Loucy (cell line): ENCODE measurements around the gene SLC50A1.

Source experiments
- H2AFZ ChIP-seq: fragments of 200-600 bp; sonication (generic); 2 replicates; pipeline ENCODE4 v1.6.0; 2016; ENCODE audit warnings: antibody characterized with exemption, mild to moderate bottlenecking, low read length, moderate library complexity
- H3F3A ChIP-seq: fragments of 200-600 bp; 2 replicates; pipeline ENCODE4 v1.6.0; 2016; ENCODE audit warnings: antibody characterized with exemption, low read depth, mild to moderate bottlenecking
- H3K27me3 ChIP-seq: fragments of 200-600 bp; sonication (generic); 2 replicates; pipeline ENCODE4 v1.6.1; 2014; ENCODE audit warnings: low read length, mild to moderate bottlenecking; ENCODE audit not compliant: insufficient read depth, poor library complexity, severe bottlenecking
- H3K36me3 ChIP-seq: fragments of 200-600 bp; sonication (generic); 2 replicates; pipeline ENCODE4 v1.6.1; 2016; ENCODE audit warnings: low read length; ENCODE audit not compliant: insufficient read depth
- H3K4me1 ChIP-seq: fragments of 200-600 bp; sonication (generic); 2 replicates; pipeline ENCODE4 v1.5.1; 2014; ENCODE audit warnings: low read length, mild to moderate bottlenecking; ENCODE audit not compliant: insufficient read depth, poor library complexity, severe bottlenecking
- H3K4me2 ChIP-seq: fragments of 200-600 bp; sonication (generic); 2 replicates; pipeline ENCODE4 v1.6.0; 2014; ENCODE audit warnings: antibody characterized with exemption, low read length, low read depth, mild to moderate bottlenecking; ENCODE audit not compliant: poor library complexity, severe bottlenecking
- H3K4me3 ChIP-seq: fragments of 200-600 bp; sonication (generic); 2 replicates; pipeline ENCODE4 v1.5.1; 2014; ENCODE audit warnings: low read length, mild to moderate bottlenecking, mixed read lengths; ENCODE audit not compliant: poor library complexity, severe bottlenecking
- H3K79me2 ChIP-seq: fragments of 200-600 bp; sonication (generic); 2 replicates; pipeline ENCODE4 v1.6.1; 2014; ENCODE audit warnings: low read length; ENCODE audit not compliant: insufficient read depth
- H3K9ac ChIP-seq: fragments of 200-600 bp; sonication (generic); 2 replicates; pipeline ENCODE4 v1.6.0; 2014; ENCODE audit warnings: mild to moderate bottlenecking, low read depth, low read length, moderate library complexity; ENCODE audit not compliant: poor library complexity, severe bottlenecking
- H3K9me2 ChIP-seq: fragments of 200-600 bp; sonication (generic); replicated peaks from 2 replicates; pipeline ENCODE4 v1.6.1; 2016; ENCODE audit warnings: low read depth, low read length, mixed read lengths
- H3K9me3 ChIP-seq: fragments of 200-600 bp; sonication (generic); 2 replicates; pipeline ENCODE4 v1.6.1; 2014; ENCODE audit warnings: mild to moderate bottlenecking, antibody characterized with exemption, low read length, low read depth; ENCODE audit not compliant: insufficient read depth
- H4K20me1 ChIP-seq: fragments of 200-600 bp; sonication (generic); 2 replicates; pipeline ENCODE4 v1.6.0; 2014; ENCODE audit warnings: antibody characterized with exemption, low read length, mild to moderate bottlenecking; ENCODE audit not compliant: insufficient read depth, poor library complexity, severe bottlenecking
- CTCF ChIP-seq: fragments of 200-600 bp; sonication (generic); conservative IDR thresholded peaks from 2 replicates; pipeline ENCODE4 v1.5.1; 2014; ENCODE audit warnings: mild to moderate bottlenecking, antibody characterized with exemption, low read length
- EZH2phosphoT487 ChIP-seq: fragments of 200-600 bp; IDR thresholded peaks from 2 replicates; pipeline ENCODE4 v1.6.1; 2018; ENCODE audit warnings: antibody characterized with exemption, mild to moderate bottlenecking, moderate library complexity, borderline replicate concordance

Gene SLC50A1

GRCh38 chr1:155173478-155174323 is 38.0 kb downstream of the SLC50A1 start, which contains the start of gene TRIM46:
TRIM46 (plus strand) TSS chr1:155173849; CDS start chr1:155173967, 118 bp downstream.
- peaks cover 19% of the 10 kb centered on the region for H3K79me2 ChIP-seq
- H4K20me1 ChIP-seq, result no peaks in the 10 kb centered on the region
- TF ChIP-seq EZH2phosphoT487, result no peak
- peak; percentile 31; the same call in 1 of the 2 replicates for TF ChIP-seq CTCF
- peak within 1 kb of the TSS; percentile 94 for H3K9ac ChIP-seq
- H3K4me1 ChIP-seq, result peaks cover 27% of the 10 kb centered on the region
- H3K4me2 ChIP-seq, result peak within 1 kb of the TSS; percentile 92
- no peaks in the 10 kb centered on the region for H3K36me3 ChIP-seq
- H3K9me2 ChIP-seq, result no peaks in the 10 kb centered on the region
- peak within 1 kb of the TSS; percentile 86 for H3K4me3 ChIP-seq
- peak within 1 kb of the TSS; percentile 98 for H2AFZ ChIP-seq
- H3F3A ChIP-seq, result peaks cover 5% of the 10 kb centered on the region
- H3K27me3 ChIP-seq, result no peaks in the 10 kb centered on the region
- H3K9me3 ChIP-seq, result no peaks in the 10 kb centered on the region

DNA sequence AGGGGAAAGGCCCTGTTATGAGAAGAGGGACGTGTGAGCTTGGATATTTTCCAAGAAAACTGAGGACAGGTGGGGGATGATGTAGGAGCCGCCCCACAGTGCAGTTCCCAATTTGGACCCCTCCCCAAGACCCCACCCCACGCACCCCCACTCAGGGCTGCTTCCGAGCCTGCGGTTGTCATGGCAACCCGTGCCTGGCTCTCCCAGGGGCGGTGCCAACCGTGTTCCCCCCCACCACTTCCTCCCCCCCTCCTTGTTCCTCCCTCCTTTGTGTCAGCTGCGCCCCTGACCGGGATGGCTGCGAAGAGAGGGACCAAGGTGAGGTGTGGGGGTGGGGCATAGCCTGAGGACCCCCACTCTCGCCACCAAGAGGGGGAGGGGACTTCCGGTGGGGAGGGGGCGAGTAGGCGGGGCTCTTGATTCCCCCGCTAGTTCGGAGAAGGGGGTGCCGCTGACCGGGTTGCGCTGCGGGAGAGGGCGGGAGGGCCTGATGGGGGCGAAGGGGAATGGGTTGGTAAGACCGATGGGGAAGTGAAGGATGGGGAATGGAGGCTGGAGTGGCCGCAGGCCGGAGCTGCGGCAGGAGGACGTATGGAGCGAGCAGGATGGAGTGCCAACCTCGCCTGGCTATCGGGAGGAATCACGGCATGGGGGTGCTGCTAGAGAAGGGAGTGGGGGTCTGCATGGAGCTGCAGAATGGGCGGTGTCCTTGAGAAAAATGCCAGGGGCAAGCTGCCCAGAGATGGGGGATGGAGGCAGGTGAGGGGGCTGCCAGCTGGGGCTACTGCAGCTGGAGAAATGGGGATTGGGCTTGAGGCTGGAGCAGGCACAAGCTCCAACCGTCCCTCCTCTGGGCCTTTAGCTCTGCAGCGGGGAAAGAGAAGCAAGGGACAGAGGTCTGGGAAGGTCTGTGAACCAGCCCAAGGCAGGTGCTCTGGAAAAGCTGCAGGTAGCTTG is 39.0 kb downstream of the SLC50A1 start:
- peak overlapping the region; percentile 94 for H3K9ac ChIP-seq

More for the DNA sequence above, 39.0 kb downstream of the SLC50A1 start:
- peak overlapping the region; percentile 98 for H2AFZ ChIP-seq
- no peaks in the 10 kb centered on the region for H4K20me1 ChIP-seq
- peaks cover 5% of the 10 kb centered on the region for H3F3A ChIP-seq
- no peaks in the 10 kb centered on the region for H3K36me3 ChIP-seq
- peak overlapping the region; percentile 86 for H3K4me3 ChIP-seq
- no peak for TF ChIP-seq CTCF
- no peak for TF ChIP-seq EZH2phosphoT487
- H3K79me2 ChIP-seq, result peaks cover 19% of the 10 kb centered on the region
- H3K4me1 ChIP-seq, result peaks cover 27% of the 10 kb centered on the region
- H3K4me2 ChIP-seq, result peak overlapping the region; percentile 92
- H3K27me3 ChIP-seq, result no peaks in the 10 kb centered on the region
- no peaks in the 10 kb centered on the region for H3K9me3 ChIP-seq
- no peaks in the 10 kb centered on the region for H3K9me2 ChIP-seq
